H1 (cell line): Measurements from ENCODE around the gene GABRD. TPM values are rescaled to one million over a fixed set of nuclear protein-coding genes. Genes with fewer than 3 reads are reported as not detected.

Experiments
- CTCF ChIA-PET: fragments of 300-600 bp; sonication (Branson Sonifier 250); formaldehyde crosslinking; loops from one replicate; lab custom pipeline; 2021; ENCODE audit not compliant: partially characterized antibody; lab: Charles Lee
- POLR2A ChIA-PET: fragments of 300-600 bp; sonication (Branson Sonifier 250); formaldehyde crosslinking; loops from one replicate; lab custom pipeline; 2021; ENCODE audit warnings: inconsistent platforms; ENCODE audit not compliant: partially characterized antibody; lab: Charles Lee
- DNase-seq, 2 experiments: peaks; one replicate each; pipeline versions ENCODE4 v3.0.0 to v3.0.0-alpha.2; 2010 to 2022; ENCODE audit warnings: low spot score in 2 of 2, low read depth in 1 of 2, mixed read lengths in 1 of 2
- FAIRE-seq: peaks from 2 replicates; lab custom pipeline; 2011; peaks lifted over from hg19 to GRCh38; lab: Jason Lieb, UNC
- H2AFZ ChIP-seq: 2 replicates; pipeline ENCODE4 v1.8.1; 2012; ENCODE audit warnings: low read length, inconsistent platforms
- H2AK5ac ChIP-seq: 2 replicates; pipeline ENCODE4 v1.6.1; 2013; ENCODE audit warnings: low read depth, low read length
- H2BK120ac ChIP-seq: replicated peaks from 2 replicates; pipeline ENCODE3; 2013; ENCODE audit warnings: low read depth, low read length, inconsistent platforms
- H2BK12ac ChIP-seq: 2 replicates; pipeline ENCODE4 v1.6.1; 2013; ENCODE audit warnings: low read depth, low read length
- H2BK15ac ChIP-seq: 2 replicates; pipeline ENCODE4 v1.6.1; 2013; ENCODE audit warnings: low read length
- H2BK20ac ChIP-seq: 2 replicates; pipeline ENCODE4 v1.6.1; 2013; ENCODE audit warnings: low read length
- H2BK5ac ChIP-seq: 2 replicates; pipeline ENCODE4 v1.6.1; 2013; ENCODE audit warnings: low read depth, low read length
- H3K14ac ChIP-seq: 2 replicates; pipeline ENCODE4 v1.6.1; 2013; ENCODE audit warnings: inconsistent platforms; ENCODE audit not compliant: insufficient read length
- H3K18ac ChIP-seq: 2 replicates; pipeline ENCODE4 v1.6.1; 2013; ENCODE audit warnings: low read length; ENCODE audit errors: extremely low read depth
- H3K23ac ChIP-seq: 2 replicates; pipeline ENCODE4 v1.6.1; 2013; ENCODE audit warnings: inconsistent platforms; ENCODE audit not compliant: insufficient read length
- H3K23me2 ChIP-seq: 2 replicates; pipeline ENCODE4 v1.6.1; 2013; ENCODE audit warnings: low read depth, low read length
- H3K27ac ChIP-seq: 2 replicates; pipeline ENCODE4 v1.6.1; 2011; ENCODE audit warnings: low read depth, low read length, inconsistent platforms
- H3K27me3 ChIP-seq, 4 experiments: replicated peaks in 1 of 4; 1 replicate in 1 of 4; 2 replicates in 3 of 4; pipeline versions ENCODE4 v1.6.1 to v1.8.1; 2011 to 2013; ENCODE audit warnings: low read length in 3 of 4, mild to moderate bottlenecking in 3 of 4, inconsistent platforms in 2 of 4, mixed read lengths in 2 of 4, moderate library complexity in 1 of 4; ENCODE audit not compliant: control insufficient read depth in 3 of 4, insufficient read depth in 3 of 4; ENCODE audit errors: extremely low read depth in 1 of 4
- H3K36me3 ChIP-seq, 4 experiments: 2 replicates each; pipeline versions ENCODE4 v1.6.1 to v1.8.1; 2011 to 2013; ENCODE audit warnings: mild to moderate bottlenecking in 4 of 4, low read length in 3 of 4, moderate library complexity in 2 of 4, control low read depth in 1 of 4, inconsistent platforms in 1 of 4; ENCODE audit not compliant: insufficient read depth in 4 of 4, control insufficient read depth in 2 of 4
- H3K4ac ChIP-seq: replicated peaks from 2 replicates; pipeline ENCODE3; 2013; ENCODE audit warnings: low read length, low read depth, mixed read lengths, inconsistent platforms; ENCODE audit not compliant: insufficient read length
- H3K4me1 ChIP-seq, 4 experiments: replicated peaks in 1 of 4; 1 replicate in 1 of 4; 2 replicates in 3 of 4; pipeline versions ENCODE4 v1.6.1 to v1.8.1; 2011 to 2013; ENCODE audit warnings: low read length in 3 of 4, inconsistent platforms in 2 of 4, mixed read lengths in 1 of 4; ENCODE audit not compliant: insufficient read depth in 4 of 4, control insufficient read depth in 3 of 4
- H3K4me2 ChIP-seq, 2 experiments: 2 replicates each; pipeline versions ENCODE4 v1.6.1 to v1.8.1; 2011 to 2013; ENCODE audit warnings: low read depth in 2 of 2, low read length in 2 of 2, control low read depth in 1 of 2, inconsistent platforms in 1 of 2, mild to moderate bottlenecking in 1 of 2; ENCODE audit not compliant: insufficient read depth in 1 of 2
- H3K4me3 ChIP-seq, 4 experiments: fragments of 200-600, 300-600 bp in 1 of 4; sonication (generic), shearing (Covaris generic), sonication (Bioruptor Twin) in 1 of 4; 2 replicates each; pipeline versions ENCODE4 v1.5.1 to v1.8.1; 2011 to 2016; ENCODE audit warnings: low read length in 4 of 4, low read depth in 3 of 4, control low read depth in 2 of 4, inconsistent platforms in 2 of 4, mild to moderate bottlenecking in 2 of 4, mixed read lengths in 1 of 4, moderate library complexity in 1 of 4; ENCODE audit not compliant: insufficient read depth in 2 of 4; ENCODE audit errors: extremely low read depth in 1 of 4
- H3K56ac ChIP-seq: replicated peaks from 2 replicates; pipeline ENCODE3; 2013; ENCODE audit warnings: low read depth, mild to moderate bottlenecking, mixed read lengths, low read length, inconsistent platforms; ENCODE audit not compliant: insufficient read length
- H3K79me1 ChIP-seq: 2 replicates; pipeline ENCODE4 v1.6.1; 2013; ENCODE audit warnings: low read depth, low read length, control low read depth
- H3K79me2 ChIP-seq, 2 experiments: 2 replicates each; pipeline versions ENCODE4 v1.6.1 to v1.8.1; 2012 to 2013; ENCODE audit warnings: low read length in 2 of 2, mild to moderate bottlenecking in 2 of 2, inconsistent platforms in 1 of 2; ENCODE audit not compliant: insufficient read depth in 2 of 2, control insufficient read depth in 1 of 2
- H3K9ac ChIP-seq, 4 experiments: replicated peaks in 1 of 4; 1 replicate in 1 of 4; 2 replicates in 3 of 4; pipeline versions ENCODE4 v1.6.1 to v1.8.1; 2011 to 2013; ENCODE audit warnings: low read depth in 3 of 4, low read length in 3 of 4, control low read depth in 2 of 4, mild to moderate bottlenecking in 2 of 4, moderate library complexity in 2 of 4, inconsistent platforms in 1 of 4; ENCODE audit errors: extremely low read depth in 1 of 4
- H3K9me3 ChIP-seq, 2 experiments: 2 replicates each; pipeline versions ENCODE4 v1.6.1 to v1.8.1; 2012 to 2013; ENCODE audit warnings: mild to moderate bottlenecking in 2 of 2, moderate library complexity in 2 of 2, control low read depth in 1 of 2, inconsistent platforms in 1 of 2, low read depth in 1 of 2, low read length in 1 of 2, mixed read lengths in 1 of 2; ENCODE audit not compliant: insufficient read depth in 2 of 2
- H4K20me1 ChIP-seq, 2 experiments: replicated peaks in 1 of 2; 2 replicates each; pipeline versions ENCODE3 to v1.8.1; 2011 to 2013; ENCODE audit warnings: inconsistent platforms in 2 of 2, low read length in 2 of 2, mild to moderate bottlenecking in 1 of 2; ENCODE audit not compliant: insufficient read depth in 2 of 2, control insufficient read depth in 1 of 2
- H4K5ac ChIP-seq: 2 replicates; pipeline ENCODE4 v1.6.1; 2013; ENCODE audit warnings: low read length, low read depth, mixed read lengths, inconsistent platforms; ENCODE audit not compliant: insufficient read length
- H4K8ac ChIP-seq: 2 replicates; pipeline ENCODE4 v1.8.0; 2013; ENCODE audit warnings: mild to moderate bottlenecking, moderate library complexity, low read length, inconsistent platforms; ENCODE audit not compliant: insufficient read depth; ENCODE audit errors: extremely low read depth
- H4K91ac ChIP-seq: replicated peaks from 2 replicates; pipeline ENCODE3; 2013; ENCODE audit warnings: low read length, mixed read lengths, inconsistent platforms; ENCODE audit not compliant: insufficient read length
- ASH2L ChIP-seq: fragments of 200-600, 300-600 bp; sonication (generic); IDR thresholded peaks from one replicate; pipeline ENCODE4 v1.7.1; 2017; ENCODE audit warnings: low read length
- FOSL1 ChIP-seq: IDR thresholded peaks from 2 replicates; pipeline ENCODE4 v1.6.1; 2011; ENCODE audit warnings: mild to moderate bottlenecking, low read depth, low read length, moderate library complexity; ENCODE audit not compliant: insufficient read depth
- GTF2F1 ChIP-seq: IDR thresholded peaks from 2 replicates; pipeline ENCODE4 v1.6.1; 2012; ENCODE audit warnings: low read depth, low read length, improper control_type of control experiment, borderline replicate concordance
- KDM5A ChIP-seq: fragments of 200-600 bp; IDR thresholded peaks from 2 replicates; pipeline ENCODE4 v1.7.1; 2012; ENCODE audit warnings: mild to moderate bottlenecking, low read length, inconsistent platforms, mixed read lengths
- SP2 ChIP-seq: IDR thresholded peaks from 2 replicates; pipeline ENCODE4 v1.6.1; 2012; ENCODE audit warnings: mild to moderate bottlenecking, low read length, inconsistent platforms
- SUZ12 ChIP-seq: fragments of 200-600 bp; sonication (generic); IDR thresholded peaks from 2 replicates; pipeline ENCODE4 v1.6.1; 2012; ENCODE audit warnings: mild to moderate bottlenecking, inconsistent platforms, low read length, moderate library complexity, mixed read lengths
- WGBS, 2 experiments: shearing (Covaris generic) in 1 of 2; methylation state at CpG; one replicate each; pipeline versions ENCODE4 v1.1.6 to v1.1.7; 2013 to 2015; ENCODE audit warnings: low lambda C conversion rate in 2 of 2, mixed read lengths in 2 of 2, inconsistent platforms in 1 of 2, low coverage in 1 of 2, missing lambda C conversion rate in 1 of 2; ENCODE audit not compliant: insufficient replicate concordance in 2 of 2, insufficient coverage in 1 of 2, insufficient read length in 1 of 2; ENCODE audit errors: extremely low coverage in 1 of 2, missing lambda C conversion rate in 1 of 2; 5-methylcytosine and 5-hydroxymethylcytosine counted together
- polyA plus RNA-seq, 7 experiments: library from polyadenylated mRNA; depleted of rRNA in 3 of 7; stranded (reverse) in 5 of 7; unstranded in 2 of 7; fragments of >200 nt in 5 of 7; fragments of 200-250 nt in 2 of 7; gene quantifications; 1 replicate in 5 of 7; 2 replicates in 1 of 7; 4 replicates in 1 of 7; pipeline versions ENCODE4 v1.2.1 to v1.2.3, GENCODE V29; 2011 to 2013; ENCODE audit warnings: missing spikeins in 2 of 7, mixed read lengths in 2 of 7
- total RNA-seq: library from RNA; stranded (reverse); fragmentation: NEBNext Ultra II Directional; extraction: Animal tissue kit (Norgen Biotek cat#: 25700); gene quantifications from 2 replicates; pipeline ENCODE4 v1.2.1, GENCODE V29; 2021

GABRD gene
- total and polyA plus RNA-seq, 2 of the 8 experiments (the other 6 are each of a cell fraction or from before 2014, with no cell fraction given): 1.8 to 3.0 TPM

- Histone ChIP-seq H3K4me1 (peaks cover 0 to 10% (median 4%) of the 10 kb centered on the region in 4 experiments; a peak in 3 of 7 replicates), H3K79me1 (no peaks in the 10 kb centered on the region), H3K23me2 (no peaks in the 10 kb centered on the region), H4K20me1 (no peaks in the 10 kb centered on the region), H3K4me3 (no peak overlapping the region), H3K56ac (no peak overlapping the region), H3K4me2 (no peak overlapping the region), H2AFZ (no peak overlapping the region), H2BK20ac (no peak overlapping the region), H3K18ac (no peak overlapping the region), H3K9ac (no peak overlapping the region), H3K27ac (no peak overlapping the region), H2BK5ac (peak overlapping the region; percentile 35; the same call in 1 of the 2 replicates), H3K4ac (no peak overlapping the region), H2BK12ac (no peak overlapping the region), H2BK15ac (no peak overlapping the region), H4K91ac (no peak overlapping the region), H3K23ac (no peak overlapping the region), H3K36me3 (no peaks in the 10 kb centered on the region), H3K27me3 (no peaks in the 10 kb centered on the region), H3K9me3 (no peaks in the 10 kb centered on the region), H2BK120ac (no peak overlapping the region), H3K14ac (no peak overlapping the region), H3K79me2 (no peaks in the 10 kb centered on the region), H4K5ac (no peak overlapping the region)
- FAIRE-seq (no peak), DNase-seq (no peak)
- 91% methylated on average over 33 of the region's 33 CpGs; no CpG with 5 or more reads in 1 of the 2 experiments for WGBS, 2 experiments
- TF ChIP-seq SP2 (no peak), FOSL1 (no peak), ASH2L (no peak), GTF2F1 (no peak), KDM5A (no peak), SUZ12 (no peak)
- TF ChIP-seq, all 59 proteins: peak for 0
- POLR2A ChIA-PET: interaction anchor here (0.9 to 3.1 kb wide), 5 partner anchors 12 to 816 kb away, joined by 3 to 11 read pairs (median 3); partner anchors contain the start of gene GABRD
- CTCF ChIA-PET: interaction anchor here (0.6 to 8.8 kb wide), 9 partner anchors 10 to 640 kb away, joined by 3 to 92 read pairs (median 4); no protein-coding TSS in a partner anchor
- peak overlapping the region; percentile 68 for H4K8ac ChIP-seq
- no peak overlapping the region for H2AK5ac ChIP-seq
Observed at GRCh38 chr1:2031546-2032540, 12.7 kb downstream of the GABRD start.
